Calu3 (cell line): ENCODE measurements around the gene IFNGR2. TPM values are rescaled to one million over a fixed set of nuclear protein-coding genes. Genes with fewer than 3 reads are reported as not detected.
"Not testable (repeated sequence)": the region's sequence is repeated elsewhere in the genome, so short reads cannot be mapped to it uniquely, and the experiment has no call there.

Source experiments
- BruUV-seq: library from RNA; stranded (reverse); fragments of 400-500 nt; replicated peaks from 2 replicates; lab custom pipeline; 2021; lab: Mats Ljungman, UMichigan
- CTCF ChIA-PET: fragments of 300-600 bp; sonication (Branson Sonifier 250); formaldehyde crosslinking; loops from one replicate; lab custom pipeline; 2022; ENCODE audit warnings: antibody characterized with exemption; lab: Charles Lee
- DNase-seq: peaks from one replicate; pipeline ENCODE4 v3.0.0; 2022
- H3K27ac Mint-ChIP-seq: one replicate; pipeline ENCODE4 v1.8.0; 2022; ENCODE audit warnings: mixed read lengths; ENCODE audit not compliant: unreplicated experiment
- H3K27me3 Mint-ChIP-seq: one replicate; pipeline ENCODE4 v1.8.0; 2022; ENCODE audit warnings: mixed read lengths; ENCODE audit not compliant: unreplicated experiment
- H3K36me3 Mint-ChIP-seq: one replicate; pipeline ENCODE4 v1.8.0; 2022; ENCODE audit warnings: mild to moderate bottlenecking, moderate library complexity, mixed read lengths; ENCODE audit not compliant: insufficient read depth, unreplicated experiment
- H3K4me1 Mint-ChIP-seq: one replicate; pipeline ENCODE4 v1.8.0; 2022; ENCODE audit warnings: mild to moderate bottlenecking, low read depth, mixed read lengths; ENCODE audit not compliant: unreplicated experiment
- H3K4me3 Mint-ChIP-seq: one replicate; pipeline ENCODE4 v1.8.0; 2022; ENCODE audit warnings: mild to moderate bottlenecking, low read depth, moderate library complexity, mixed read lengths; ENCODE audit not compliant: unreplicated experiment
- H3K9me3 Mint-ChIP-seq: one replicate; pipeline ENCODE4 v1.8.0; 2022; ENCODE audit warnings: low read depth, mixed read lengths; ENCODE audit not compliant: unreplicated experiment
- CTCF ChIP-seq: fragments of 200-600 bp; IDR thresholded peaks from one replicate; pipeline ENCODE4 v1.8.0; 2022; ENCODE audit warnings: antibody characterized with exemption; ENCODE audit not compliant: unreplicated experiment
- intact Hi-C: fragments of 100-400 bp; cut with micrococcal nuclease; formaldehyde crosslinking; loops from one replicate; pipeline ENCODE4 v1.10.0; 2022; ENCODE audit not compliant: unreplicated experiment
- total RNA-seq: library from RNA; stranded (reverse); gene quantifications from 2 replicates; pipeline ENCODE4 v1.2.3, GENCODE V29; 2022

IFNGR2 gene
- total RNA-seq, 1 experiment from 2014 or later, result 59.8 TPM

GRCh38 chr21:33377221-33377920 is 25.8 kb upstream of the IFNGR2 start:
- Mint-ChIP-seq H3K4me3 (no peak overlapping the region), H3K4me1 (peaks cover 15% of the 10 kb centered on the region), H3K27me3 (no peaks in the 10 kb centered on the region), H3K36me3 (peaks cover 15% of the 10 kb centered on the region), H3K9me3 (no peaks in the 10 kb centered on the region), H3K27ac (no peak overlapping the region)
- CTCF ChIA-PET, result no interaction called here
- intact Hi-C loops, result no loop called here
- no TSS peak for BruUV-seq
- TF ChIP-seq CTCF, result no peak
- DNase-seq, result no peak

DNA sequence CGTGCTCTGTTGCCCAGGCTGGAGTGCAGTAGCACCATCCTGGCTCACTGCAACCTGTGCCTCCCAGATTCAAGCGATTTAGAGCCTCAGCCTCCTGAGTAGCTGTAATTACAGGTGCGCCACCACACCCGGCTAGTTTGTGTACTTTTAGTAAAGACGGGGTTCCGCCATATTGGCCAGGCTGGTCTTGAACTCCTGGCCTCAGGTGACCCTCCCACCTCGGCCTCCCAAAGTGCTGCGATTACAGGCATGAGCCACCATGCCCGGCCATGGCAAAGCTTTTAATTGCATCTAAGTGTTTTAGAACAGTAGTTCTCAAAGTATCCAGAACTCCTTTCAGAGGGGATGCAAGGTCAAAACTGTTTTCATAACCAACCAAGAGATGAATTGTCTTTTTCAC is 25.1 kb upstream of the IFNGR2 start:
- Mint-ChIP-seq H3K36me3 (peaks cover 15% of the 10 kb centered on the region), H3K27me3 (no peaks in the 10 kb centered on the region), H3K27ac (no peak overlapping the region), H3K4me1 (peaks cover 19% of the 10 kb centered on the region), H3K9me3 (no peaks in the 10 kb centered on the region), H3K4me3 (no peak overlapping the region)
- TF ChIP-seq CTCF, result no peak
- BruUV-seq, result no TSS peak
- intact Hi-C loops, result no loop called here
- DNase-seq, result no peak
- CTCF ChIA-PET, result no interaction called here

- intact Hi-C loops, result loop anchor here (5.0 kb wide), 1 partner anchor 37 kb away; no protein-coding TSS in a partner anchor
- Mint-ChIP-seq H3K27ac (peak overlapping the region; percentile 74), H3K4me1 (peaks cover 24% of the 10 kb centered on the region), H3K36me3 (peaks cover 15% of the 10 kb centered on the region)
- H3K9me3 Mint-ChIP-seq, BruUV-seq, H3K27me3 Mint-ChIP-seq, H3K4me3 Mint-ChIP-seq: not testable (repeated sequence)
- DNase-seq, result peak; percentile 48
- CTCF ChIA-PET, result interaction anchor here (0.6 to 1.9 kb wide), 3 partner anchors 19 to 65 kb away, joined by 3 to 16 read pairs (median 3); no protein-coding TSS in a partner anchor
Measured at GRCh38 chr21:33379934-33380333, 23.3 kb upstream of the IFNGR2 start.

DNA sequence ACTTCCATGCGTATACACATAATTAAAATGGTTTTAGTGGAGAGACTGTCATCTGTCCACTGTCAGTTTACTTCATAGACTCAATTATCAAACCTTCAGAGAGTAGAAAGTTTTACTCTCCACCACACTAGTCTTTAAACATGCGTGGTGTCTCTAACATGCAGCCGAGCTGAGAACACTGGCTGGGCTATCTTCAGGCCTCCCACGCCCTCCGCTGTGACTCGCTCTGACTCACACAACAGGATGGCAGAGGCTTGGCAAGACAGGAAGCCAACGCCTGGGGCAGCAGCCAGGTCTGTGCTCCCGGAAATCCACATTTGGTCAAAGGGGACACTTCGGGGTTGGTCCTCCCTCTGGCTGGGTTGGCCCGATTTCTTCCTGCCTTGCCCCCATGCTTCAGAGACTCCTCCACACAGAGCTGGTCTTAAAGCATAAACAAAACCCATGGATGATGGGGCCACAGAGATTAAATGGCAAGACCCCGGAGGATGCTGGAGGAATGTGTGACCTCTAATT is 22.7 kb upstream of the IFNGR2 start:
- H3K9me3 Mint-ChIP-seq, result no peaks in the 10 kb centered on the region
- no peaks in the 10 kb centered on the region for H3K27me3 Mint-ChIP-seq
- CTCF ChIA-PET, result interaction anchor here (0.6 to 1.9 kb wide), 3 partner anchors 19 to 64 kb away, joined by 3 to 16 read pairs (median 3); no protein-coding TSS in a partner anchor
- peaks cover 10% of the 10 kb centered on the region for H3K36me3 Mint-ChIP-seq
- peak overlapping the region; percentile 74 for H3K27ac Mint-ChIP-seq
- no peak for TF ChIP-seq CTCF
- BruUV-seq, result no TSS peak
- peak; percentile 93 for DNase-seq
- intact Hi-C loops, result loop anchor here (5.0 kb wide), 1 partner anchor 37 kb away; no protein-coding TSS in a partner anchor
- peaks cover 18% of the 10 kb centered on the region for H3K4me1 Mint-ChIP-seq
- no peak overlapping the region for H3K4me3 Mint-ChIP-seq

GRCh38 chr21:33381381-33381780 is 21.8 kb upstream of the IFNGR2 start:
- peaks cover 16% of the 10 kb centered on the region for H3K4me1 Mint-ChIP-seq
- not testable (repeated sequence) for H3K9me3 Mint-ChIP-seq, BruUV-seq, H3K27me3 Mint-ChIP-seq, H3K4me3 Mint-ChIP-seq, DNase-seq
- peak overlapping the region; percentile 74 for H3K27ac Mint-ChIP-seq
- CTCF ChIA-PET, result interaction anchor here (1.9 kb wide), 1 partner anchor 20 kb away, joined by 16 read pairs; no protein-coding TSS in a partner anchor
- peaks cover 10% of the 10 kb centered on the region for H3K36me3 Mint-ChIP-seq
- intact Hi-C loops, result loop anchor here (5.0 kb wide), 1 partner anchor 36 kb away; no protein-coding TSS in a partner anchor
